HG02981 (cell line): ENCODE measurements around the gene DTX1.

Experiments
- ATAC-seq: cut with Tn5 transposase; IDR thresholded peaks from one replicate; pipeline ENCODE4 v1.9.1; 2021; ENCODE audit warnings: mild to moderate bottlenecking, moderate library complexity; ENCODE audit not compliant: unreplicated experiment

Gene DTX1

GRCh38 chr12:113055594-113056380 is 743 bp upstream of the DTX1 start:
- no peak for ATAC-seq

- ATAC-seq: no peak
These were observed 224 bp upstream of the DTX1 start for GRCh38 chr12:113056381-113056630.

GRCh38 chr12:113057565-113058485 is 1.3 kb downstream of the DTX1 start:
- no peak for ATAC-seq

- ATAC-seq: no peak
These were observed 2.0 kb downstream of the DTX1 start for GRCh38 chr12:113058553-113058952.

- no peak for ATAC-seq
These were observed 2.6 kb downstream of the DTX1 start for GRCh38 chr12:113059071-113059595.

- ATAC-seq: no peak
These were observed 3.9 kb downstream of the DTX1 start for GRCh38 chr12:113060336-113060960.

GRCh38 chr12:113061061-113061694 is 4.6 kb downstream of the DTX1 start:
- ATAC-seq: no peak

- no peak for ATAC-seq
These were observed 6.2 kb downstream of the DTX1 start for GRCh38 chr12:113062502-113063395.

GRCh38 chr12:113063396-113064350 is 7.1 kb downstream of the DTX1 start:
- ATAC-seq: no peak

- no peak for ATAC-seq
These were observed 8.0 kb downstream of the DTX1 start for GRCh38 chr12:113064395-113065125.

- ATAC-seq: no peak
These were observed 8.8 kb downstream of the DTX1 start for GRCh38 chr12:113065126-113066007.

- no peak for ATAC-seq
These were observed 10.4 kb downstream of the DTX1 start for GRCh38 chr12:113066813-113067400.

- no peak for ATAC-seq
These were observed 11.7 kb downstream of the DTX1 start for GRCh38 chr12:113067987-113068935.

GRCh38 chr12:113069149-113069548 is 12.6 kb downstream of the DTX1 start:
- no peak for ATAC-seq

GRCh38 chr12:113069751-113070116 is 13.2 kb downstream of the DTX1 start:
- ATAC-seq: no peak
